GM18868 (cell line): ENCODE measurements around the gene SMAD2.
A peak's percentile ranks its signal among the peaks of the same experiment; 100 is the strongest.

ENCODE experiments used
- ATAC-seq: cut with Tn5 transposase; IDR thresholded peaks from one replicate; pipeline ENCODE4 v1.9.1; 2021; ENCODE audit warnings: mild to moderate bottlenecking, moderate library complexity; ENCODE audit not compliant: unreplicated experiment

The SMAD2 gene

GRCh38 chr18:47932190-47932589 lies 1.7 kb upstream of the SMAD2 start:
- no peak for ATAC-seq

GRCh38 chr18:47931718-47932103 lies 1.3 kb upstream of the SMAD2 start:
- ATAC-seq, result no peak

- ATAC-seq, result peak; percentile 82
Measured at GRCh38 chr18:47930931-47931717, 665 bp upstream of the SMAD2 start.

GRCh38 chr18:47929681-47930198 lies 719 bp downstream of the SMAD2 start:
- ATAC-seq, result no peak

DNA sequence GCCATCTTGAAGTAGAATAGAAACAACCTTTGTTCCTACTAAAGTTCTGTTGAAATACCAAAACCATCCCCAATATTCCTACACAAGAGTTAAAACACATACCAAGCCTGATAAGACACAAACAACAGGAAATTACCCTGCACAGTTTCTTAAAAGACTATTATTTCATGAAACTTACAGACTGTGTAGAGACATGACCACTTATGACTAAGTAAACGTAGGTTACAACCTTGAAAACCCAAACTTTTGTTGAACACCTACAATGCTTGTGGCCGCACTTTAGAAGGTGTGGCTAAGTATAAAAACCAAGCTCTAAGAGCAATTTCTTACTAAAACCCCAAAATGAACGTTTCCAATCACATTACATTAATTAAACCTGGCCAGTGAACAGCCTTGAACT lies 2.0 kb downstream of the SMAD2 start:
- ATAC-seq, result no peak

GRCh38 chr18:47926101-47926850 lies 4.2 kb downstream of the SMAD2 start:
- ATAC-seq, result no peak

DNA sequence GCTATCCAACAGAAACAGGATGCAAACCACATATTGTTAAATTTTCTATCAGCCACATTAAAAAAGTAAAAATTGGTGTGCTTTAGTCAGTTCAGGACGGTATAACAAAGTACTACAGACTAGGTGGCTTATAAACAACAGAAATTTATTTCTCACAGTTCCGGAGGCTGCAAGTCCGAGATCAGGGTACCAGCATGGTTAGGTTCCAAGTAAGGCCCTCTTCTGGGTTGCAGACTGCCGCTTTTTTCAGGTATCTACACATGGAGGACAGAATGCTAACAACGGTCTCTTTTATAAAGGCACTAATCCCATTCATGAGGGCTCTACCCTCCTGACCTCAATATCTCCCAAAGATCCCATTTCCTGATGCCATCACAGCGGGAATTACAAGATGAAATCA lies 10.5 kb downstream of the SMAD2 start:
- ATAC-seq, result no peak

- no peak for ATAC-seq
Measured at GRCh38 chr18:47917923-47918610, 12.4 kb downstream of the SMAD2 start.

DNA sequence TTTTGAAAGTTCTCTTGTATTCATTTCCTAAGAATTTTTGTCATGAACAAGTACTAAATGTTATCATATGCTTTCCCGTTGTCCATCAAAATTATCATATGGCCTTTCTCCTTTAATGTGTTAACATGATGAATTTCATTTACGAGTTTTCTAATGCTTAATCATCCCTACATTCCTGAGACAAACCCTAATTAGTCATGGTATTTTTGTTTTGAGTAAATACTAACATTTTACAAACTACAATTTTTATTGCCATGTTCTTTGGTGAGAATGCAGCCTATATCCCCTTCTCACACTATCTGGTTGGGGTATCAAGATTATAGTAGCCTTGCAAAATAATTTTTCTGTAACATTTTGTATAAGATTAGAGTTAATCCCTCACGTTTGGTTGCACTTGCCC lies 14.5 kb downstream of the SMAD2 start:
- ATAC-seq, result no peak

GRCh38 chr18:47915229-47915628 lies 15.2 kb downstream of the SMAD2 start:
- ATAC-seq, result no peak

DNA sequence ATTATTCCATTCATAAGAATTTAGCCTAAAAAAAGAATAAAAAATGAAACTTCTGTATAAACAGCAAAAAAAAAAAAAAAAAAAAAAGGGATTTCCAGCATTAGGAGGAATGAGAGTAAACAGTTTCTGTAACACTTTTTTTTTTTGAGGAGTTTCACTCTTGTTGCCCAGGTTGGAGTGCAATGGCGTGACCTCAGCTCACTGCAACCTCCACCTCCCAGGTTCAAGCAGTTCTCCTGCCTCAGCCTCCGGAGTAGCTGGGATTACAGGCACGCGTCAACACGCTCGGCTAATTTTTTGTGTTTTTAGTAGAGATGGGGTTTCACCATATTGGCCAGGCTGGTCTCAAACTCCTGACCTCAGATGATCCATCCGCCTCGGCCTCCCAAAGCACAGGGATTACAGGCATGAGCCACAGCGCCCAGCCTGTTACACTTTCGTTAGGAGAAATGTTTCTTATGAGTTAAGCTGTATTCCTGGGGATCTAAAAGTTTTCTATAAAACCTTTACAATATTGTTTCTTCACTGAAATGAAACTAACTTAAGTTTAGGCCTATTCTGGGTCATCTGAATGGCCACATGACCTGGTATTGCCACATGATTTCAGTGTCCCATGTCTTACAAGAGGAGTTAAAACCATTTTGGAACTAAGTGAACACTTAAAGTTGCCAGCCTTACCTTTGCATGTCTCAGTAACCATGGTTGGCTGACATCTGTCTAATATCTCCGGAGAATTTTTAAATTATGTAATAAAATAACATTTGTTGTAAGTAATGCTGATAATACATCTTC lies 17.5 kb downstream of the SMAD2 start:
- no peak for ATAC-seq

GRCh38 chr18:47912343-47912742 lies 18.1 kb downstream of the SMAD2 start:
- no peak for ATAC-seq

GRCh38 chr18:47911877-47912276 lies 18.6 kb downstream of the SMAD2 start:
- ATAC-seq, result no peak

GRCh38 chr18:47909484-47909883 lies 21.0 kb downstream of the SMAD2 start:
- no peak for ATAC-seq

DNA sequence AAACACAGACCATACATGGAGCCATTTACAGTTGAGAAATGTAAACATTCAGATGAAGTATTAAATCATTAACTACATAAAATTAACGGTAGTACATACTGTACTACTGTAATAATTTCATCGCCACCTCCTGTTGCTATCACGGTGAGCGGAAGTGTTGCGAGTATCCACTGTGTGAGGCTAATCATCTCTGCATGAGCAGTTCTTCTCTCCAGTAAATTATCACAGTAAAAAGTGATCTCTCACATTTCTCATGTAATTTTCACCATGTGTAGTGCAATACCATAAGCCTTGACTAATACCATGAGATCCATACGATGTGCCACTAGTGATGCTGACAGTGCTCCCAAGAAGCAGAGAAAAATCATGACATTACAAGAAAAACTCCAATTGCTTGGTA lies 21.9 kb downstream of the SMAD2 start:
- ATAC-seq, result no peak

DNA sequence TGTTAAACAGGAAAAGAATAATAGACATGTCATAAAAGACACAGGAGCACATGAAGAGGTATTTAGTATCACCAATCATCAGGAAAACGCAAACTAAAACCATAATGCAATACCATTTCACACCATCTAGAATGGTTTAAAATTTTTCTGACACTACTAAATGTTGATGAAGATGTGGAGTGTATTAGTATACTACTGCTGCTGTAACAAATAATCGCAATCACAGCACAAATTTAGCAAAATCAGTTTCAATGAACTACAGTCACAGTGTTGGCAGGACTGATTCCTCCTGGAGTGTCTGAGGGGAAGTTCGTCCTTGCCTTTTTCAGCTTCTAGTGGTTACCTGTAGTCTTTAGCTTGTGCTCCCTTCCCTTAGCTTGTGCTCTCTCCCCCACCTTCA lies 24.1 kb downstream of the SMAD2 start:
- no peak for ATAC-seq

DNA sequence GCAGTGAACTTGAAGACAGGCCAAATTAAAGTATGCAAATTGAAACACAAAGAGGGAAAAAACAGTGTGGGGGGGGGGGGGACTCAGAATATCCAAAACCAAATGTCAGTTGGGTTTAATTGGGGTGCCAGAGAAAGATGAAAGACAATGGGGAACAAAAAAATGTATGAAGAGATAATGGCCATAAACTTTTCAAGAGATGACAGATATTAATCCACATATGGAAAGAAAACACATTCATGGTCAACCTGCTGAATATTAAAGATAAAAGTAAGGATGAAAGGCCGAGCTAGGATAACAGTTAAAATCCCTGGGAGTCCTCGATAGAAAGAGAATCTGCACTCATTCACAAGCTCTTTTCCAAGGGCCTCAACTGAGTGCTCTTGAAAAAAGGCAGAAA lies 26.6 kb downstream of the SMAD2 start:
- ATAC-seq, result no peak

- peak; percentile 96 for ATAC-seq
Measured at GRCh38 chr18:47901624-47902362, 28.7 kb downstream of the SMAD2 start.

- no peak for ATAC-seq
Measured at GRCh38 chr18:47899107-47899840, 31.2 kb downstream of the SMAD2 start.
